ENCODE results near the gene PPARGC1A.

Gene PPARGC1A

DNA sequence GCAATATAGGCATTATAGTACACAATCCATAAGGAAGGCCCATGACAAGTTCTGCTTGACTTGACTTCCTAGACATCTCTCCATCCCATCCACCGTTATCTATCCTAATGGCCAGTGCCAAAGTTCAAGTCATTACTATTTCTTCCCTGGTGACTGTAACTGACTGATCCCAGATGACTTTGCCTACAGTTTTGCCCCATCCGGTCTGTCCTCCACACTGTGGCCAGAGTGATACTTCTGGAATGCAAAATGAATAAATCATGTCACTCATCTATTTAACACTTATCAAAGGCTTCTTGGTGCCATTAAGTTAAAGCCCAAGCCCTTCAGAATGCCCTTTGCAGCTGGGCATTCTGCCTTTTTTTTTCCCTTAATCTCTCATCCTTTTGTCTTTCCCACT, 130.8 kb downstream of the PPARGC1A start:
- DNase-seq (ENCODE audit: insufficient read length): no peak
- FAIRE-seq: no peak
- TF ChIP-seq POLR2AphosphoS5 (IDR thresholded peaks at IDR 0.05; ENCODE audit: low read depth, low read length) (no peak), TAF1 (IDR thresholded peaks at IDR 0.05; ENCODE audit: borderline replicate concordance, low read depth, low read length) (no peak), POLR2A (IDR thresholded peaks at IDR 0.05; ENCODE audit: low read depth, low read length) (no peak)

DNA sequence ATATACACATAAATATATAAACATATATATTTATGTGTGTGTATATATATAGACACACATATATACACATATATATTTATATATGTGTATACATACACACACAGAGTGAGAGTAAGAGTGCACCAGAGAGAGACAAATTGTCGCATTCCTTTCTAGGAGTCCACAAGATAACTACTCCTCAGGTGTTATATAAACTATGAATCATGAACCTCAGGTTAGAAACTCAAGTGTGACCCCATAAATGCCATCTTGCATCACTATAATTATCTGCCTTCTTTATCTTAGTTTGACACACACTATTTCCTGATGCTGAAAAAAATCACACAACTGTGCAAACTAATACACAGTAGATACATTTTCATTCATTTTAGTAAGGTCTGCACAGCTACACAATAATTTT, 135.2 kb downstream of the PPARGC1A start:
- DNase-seq (ENCODE audit: insufficient read length) (no peak), FAIRE-seq (no peak)
- TF ChIP-seq POLR2A (IDR thresholded peaks at IDR 0.05; ENCODE audit: low read depth, low read length) (no peak), POLR2AphosphoS5 (IDR thresholded peaks at IDR 0.05; ENCODE audit: low read depth, low read length) (no peak), TAF1 (IDR thresholded peaks at IDR 0.05; ENCODE audit: borderline replicate concordance, low read depth, low read length) (no peak)

DNA sequence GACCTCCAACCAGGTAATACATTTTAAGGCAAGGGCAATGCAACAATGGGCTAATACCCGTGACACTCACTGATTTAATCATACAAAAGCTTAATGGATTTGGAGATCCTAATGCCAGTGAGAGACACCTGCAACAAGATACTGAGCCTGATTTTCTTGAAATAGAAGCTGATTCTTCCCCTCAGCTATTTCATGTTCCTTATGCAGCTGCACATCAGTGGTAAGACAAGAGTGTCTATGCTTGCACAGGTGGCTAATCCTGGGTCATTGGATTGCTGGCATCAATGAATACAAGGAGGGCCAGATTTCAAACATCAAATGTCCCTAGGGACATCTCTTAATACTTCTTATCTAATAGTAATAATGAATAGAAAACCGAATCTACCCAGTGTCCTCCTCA, 139.7 kb downstream of the PPARGC1A start:
- no peak for FAIRE-seq
- DNase-seq (ENCODE audit: insufficient read length): no peak
- no peak for TF ChIP-seq POLR2A (IDR thresholded peaks at IDR 0.05; ENCODE audit: low read depth, low read length)
- TF ChIP-seq POLR2AphosphoS5 (IDR thresholded peaks at IDR 0.05; ENCODE audit: low read depth, low read length): no peak
- TF ChIP-seq TAF1 (IDR thresholded peaks at IDR 0.05; ENCODE audit: borderline replicate concordance, low read depth, low read length): no peak

GRCh38 chr4:23747281-23747735, 142.5 kb downstream of the PPARGC1A start:
- no peak for DNase-seq (ENCODE audit: insufficient read length)
- TF ChIP-seq TAF1 (IDR thresholded peaks at IDR 0.05; ENCODE audit: borderline replicate concordance, low read depth, low read length) (no peak), POLR2AphosphoS5 (IDR thresholded peaks at IDR 0.05; ENCODE audit: low read depth, low read length) (no peak), POLR2A (IDR thresholded peaks at IDR 0.05; ENCODE audit: low read depth, low read length) (no peak)
- FAIRE-seq: no peak

DNA sequence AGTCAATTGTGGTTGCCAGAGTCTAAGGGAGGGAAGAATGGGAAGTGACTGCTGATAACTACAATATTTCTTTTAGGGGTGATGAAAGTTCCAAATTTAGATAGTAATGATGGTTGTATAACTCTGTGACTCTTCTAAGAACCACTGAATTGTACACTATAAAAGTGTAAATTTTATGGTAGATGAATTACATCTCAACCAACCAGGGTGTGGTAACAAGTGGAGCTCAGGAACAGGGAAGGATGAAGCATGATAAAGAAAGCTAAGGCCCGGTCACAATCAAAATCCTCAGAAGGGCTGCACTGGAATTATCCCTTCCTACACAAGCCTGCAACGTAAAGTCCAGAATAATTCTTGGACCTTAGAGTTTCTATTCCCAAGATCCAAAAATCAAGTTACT, 143.2 kb downstream of the PPARGC1A start:
- DNase-seq (ENCODE audit: insufficient read length) (no peak), FAIRE-seq (no peak)
- TF ChIP-seq POLR2AphosphoS5 (IDR thresholded peaks at IDR 0.05; ENCODE audit: low read depth, low read length): no peak
- no peak for TF ChIP-seq TAF1 (IDR thresholded peaks at IDR 0.05; ENCODE audit: borderline replicate concordance, low read depth, low read length)
- no peak for TF ChIP-seq POLR2A (IDR thresholded peaks at IDR 0.05; ENCODE audit: low read depth, low read length)

DNA sequence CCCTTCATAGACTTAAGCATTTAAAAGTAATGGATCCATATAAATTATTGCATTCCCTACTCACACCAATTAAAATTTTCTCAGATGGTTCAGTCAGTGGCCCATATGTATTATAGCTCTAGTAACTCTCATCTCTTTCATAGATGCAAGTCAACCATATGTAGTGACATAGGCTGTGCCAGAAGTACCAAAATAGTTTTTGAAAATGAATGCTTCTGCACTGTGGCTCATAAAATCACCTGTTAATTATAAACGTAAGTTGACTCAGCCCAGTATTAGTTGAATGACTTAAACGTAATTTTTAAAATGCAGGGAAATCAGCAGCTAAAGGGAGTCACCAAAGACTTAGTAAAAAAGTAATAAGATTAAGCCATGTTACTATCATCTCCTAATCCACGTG, 143.8 kb downstream of the PPARGC1A start:
- DNase-seq (ENCODE audit: insufficient read length) (no peak), FAIRE-seq (no peak)
- TF ChIP-seq TAF1 (IDR thresholded peaks at IDR 0.05; ENCODE audit: borderline replicate concordance, low read depth, low read length) (no peak), POLR2AphosphoS5 (IDR thresholded peaks at IDR 0.05; ENCODE audit: low read depth, low read length) (no peak), POLR2A (IDR thresholded peaks at IDR 0.05; ENCODE audit: low read depth, low read length) (no peak)

DNA sequence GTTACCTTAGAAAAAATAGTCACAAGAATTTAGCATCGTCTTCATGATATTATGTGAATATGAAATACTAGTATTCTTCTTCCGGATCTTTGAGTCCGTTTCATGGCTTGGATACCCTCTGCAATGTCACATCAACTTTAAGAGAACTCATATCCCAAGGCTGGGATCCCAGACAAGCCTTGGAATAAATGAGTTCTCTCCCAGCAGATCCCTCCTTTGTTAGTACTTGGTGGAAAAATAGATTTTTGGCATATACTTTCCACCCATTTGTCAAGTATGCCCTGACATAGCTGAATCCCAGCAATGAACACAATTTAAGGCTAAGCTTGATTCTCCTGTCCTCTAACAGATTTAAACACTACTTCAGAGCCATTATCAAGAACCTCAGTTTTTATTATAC, 144.5 kb downstream of the PPARGC1A start:
- DNase-seq (ENCODE audit: insufficient read length): no peak
- TF ChIP-seq POLR2A (IDR thresholded peaks at IDR 0.05; ENCODE audit: low read depth, low read length): no peak
- FAIRE-seq: no peak
